A673 (cell line): ENCODE data around the gene ZNF446. TPM values are rescaled to one million over a fixed set of nuclear protein-coding genes. Genes with fewer than 3 reads are reported as not detected.
"Not testable (repeated sequence)": the region's sequence is repeated elsewhere in the genome, so short reads cannot be mapped to it uniquely, and the experiment has no call there.

Experiments
- BruUV-seq: library from RNA; stranded (reverse); fragments of 400-500 nt; replicated peaks from 2 replicates; lab custom pipeline; 2021; lab: Mats Ljungman, UMichigan
- CTCF ChIA-PET: fragments of 300-600 bp; sonication (Branson Sonifier 250); formaldehyde crosslinking; loops from one replicate; lab custom pipeline; 2022; ENCODE audit warnings: antibody characterized with exemption; lab: Charles Lee
- POLR2A ChIA-PET: fragments of 300-600 bp; sonication (Branson Sonifier 250); formaldehyde crosslinking; loops from one replicate; lab custom pipeline; 2022; ENCODE audit warnings: antibody characterized with exemption; ENCODE audit not compliant: low non-redundant PET; lab: Charles Lee
- DNase-seq: peaks from one replicate; pipeline ENCODE4 v3.0.0-alpha.2; 2015; ENCODE audit warnings: low spot score
- H3K27ac ChIP-seq: fragments of 200-600 bp; sonication (generic); 2 replicates; pipeline ENCODE4 v1.5.1; 2016; ENCODE audit warnings: mixed run types, low read depth, mild to moderate bottlenecking, mixed read lengths, antibody characterized with exemption, low read length; ENCODE audit not compliant: poor library complexity, severe bottlenecking
- H3K27me3 ChIP-seq: fragments of 200-600 bp; sonication (generic); replicated peaks from 2 replicates; pipeline ENCODE4 v1.6.1; 2017; ENCODE audit warnings: mixed run types, low read depth, mild to moderate bottlenecking, mixed read lengths, antibody characterized with exemption, low read length; ENCODE audit not compliant: insufficient read depth, poor library complexity
- H3K36me3 ChIP-seq: fragments of 200-600 bp; sonication (generic); 2 replicates; pipeline ENCODE4 v1.6.1; 2016; ENCODE audit warnings: mixed run types, mild to moderate bottlenecking, mixed read lengths, antibody characterized with exemption, low read length; ENCODE audit not compliant: insufficient read depth, poor library complexity, severe bottlenecking
- H3K4me1 ChIP-seq: fragments of 200-600 bp; sonication (generic); 2 replicates; pipeline ENCODE4 v1.6.1; 2017; ENCODE audit warnings: mixed run types, mild to moderate bottlenecking, mixed read lengths, antibody characterized with exemption, low read length; ENCODE audit not compliant: insufficient read depth, poor library complexity, severe bottlenecking
- H3K4me3 ChIP-seq: fragments of 200-600 bp; sonication (generic); 2 replicates; pipeline ENCODE4 v1.5.1; 2016; ENCODE audit warnings: low read depth, mixed run types, mild to moderate bottlenecking, mixed read lengths, low read length; ENCODE audit not compliant: poor library complexity, severe bottlenecking
- H3K9me3 ChIP-seq: fragments of 200-600 bp; sonication (generic); 2 replicates; pipeline ENCODE4 v1.6.1; 2016; ENCODE audit warnings: mixed run types, low read depth, mild to moderate bottlenecking, mixed read lengths, antibody characterized with exemption, low read length; ENCODE audit not compliant: poor library complexity, severe bottlenecking
- CTCF ChIP-seq: fragments of 300-800, 200-600 bp; sonication (generic); conservative IDR thresholded peaks from 2 replicates; pipeline ENCODE4 v1.5.1; 2017; ENCODE audit warnings: low read depth, mild to moderate bottlenecking, antibody characterized with exemption, low read length, moderate library complexity, mixed read lengths
- EZH2 ChIP-seq: fragments of 200-600 bp; sonication (generic); IDR thresholded peaks from 2 replicates; pipeline ENCODE4 v1.6.1; 2017; ENCODE audit warnings: borderline replicate concordance, low read depth, mild to moderate bottlenecking, mixed read lengths, antibody characterized with exemption, low read length; ENCODE audit not compliant: poor library complexity, severe bottlenecking
- intact Hi-C: fragments of 100-400 bp; cut with micrococcal nuclease; formaldehyde crosslinking; loops from one replicate; pipeline ENCODE4 v1.10.0; 2022; ENCODE audit not compliant: unreplicated experiment
- total RNA-seq: library from RNA; stranded (reverse); gene quantifications from 2 replicates; pipeline ENCODE4 v1.2.3, GENCODE V29; 2021

ZNF446 gene
- total RNA-seq, 1 experiment from 2014 or later = 7.7 TPM

DNA sequence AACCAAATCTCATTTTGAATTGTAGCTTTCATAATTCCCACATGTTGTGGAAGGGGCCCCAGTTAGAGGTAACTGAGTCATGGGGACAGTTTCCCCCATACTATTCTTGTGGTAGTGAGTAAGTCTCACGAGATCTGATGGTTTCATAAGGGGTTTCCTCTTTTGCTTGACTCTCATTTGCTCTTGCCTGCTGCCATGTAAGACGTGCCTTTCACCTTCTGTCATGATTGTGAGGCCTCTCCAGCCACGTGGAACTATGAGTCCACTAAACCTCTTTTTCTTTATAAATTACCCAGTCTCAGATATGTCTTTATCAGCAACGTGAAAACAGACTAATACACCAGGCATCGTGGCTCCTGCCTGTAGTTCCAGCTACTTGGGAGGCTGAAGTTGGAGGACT lies 26.2 kb upstream of the ZNF446 start:
- H3K4me3 ChIP-seq, H3K36me3 ChIP-seq, BruUV-seq, DNase-seq, intact Hi-C loops, H3K27me3 ChIP-seq, H3K27ac ChIP-seq, H3K4me1 ChIP-seq, H3K9me3 ChIP-seq: not testable (repeated sequence)
- POLR2A ChIA-PET = interaction anchor here (0.6 kb wide), 1 partner anchor 125 kb away, joined by 13 read pairs; no protein-coding TSS in a partner anchor
- CTCF ChIA-PET = interaction anchor here (0.6 kb wide), 1 partner anchor 946 kb away, joined by 3 read pairs; no protein-coding TSS in a partner anchor

- intact Hi-C loops = loop anchor here (1.0 kb wide), 1 partner anchor 11 kb away; the partner anchor contains the start of gene ZNF132
- Histone ChIP-seq H3K27ac (no peak overlapping the region), H3K4me3 (peak overlapping the region; percentile 81), H3K9me3 (no peaks in the 10 kb centered on the region), H3K36me3 (no peaks in the 10 kb centered on the region), H3K4me1 (no peaks in the 10 kb centered on the region), H3K27me3 (no peaks in the 10 kb centered on the region)
- DNase-seq = peak; percentile 21
- BruUV-seq = no TSS peak
- CTCF ChIA-PET = no interaction called here
- POLR2A ChIA-PET = interaction anchor here (0.6 kb wide), 1 partner anchor 10 kb away, joined by 3 read pairs; no protein-coding TSS in a partner anchor
- TF ChIP-seq EZH2 = no peak
- no peak for TF ChIP-seq CTCF
Observed at GRCh38 chr19:58450856-58451357, 25.2 kb upstream of the ZNF446 start.

DNA sequence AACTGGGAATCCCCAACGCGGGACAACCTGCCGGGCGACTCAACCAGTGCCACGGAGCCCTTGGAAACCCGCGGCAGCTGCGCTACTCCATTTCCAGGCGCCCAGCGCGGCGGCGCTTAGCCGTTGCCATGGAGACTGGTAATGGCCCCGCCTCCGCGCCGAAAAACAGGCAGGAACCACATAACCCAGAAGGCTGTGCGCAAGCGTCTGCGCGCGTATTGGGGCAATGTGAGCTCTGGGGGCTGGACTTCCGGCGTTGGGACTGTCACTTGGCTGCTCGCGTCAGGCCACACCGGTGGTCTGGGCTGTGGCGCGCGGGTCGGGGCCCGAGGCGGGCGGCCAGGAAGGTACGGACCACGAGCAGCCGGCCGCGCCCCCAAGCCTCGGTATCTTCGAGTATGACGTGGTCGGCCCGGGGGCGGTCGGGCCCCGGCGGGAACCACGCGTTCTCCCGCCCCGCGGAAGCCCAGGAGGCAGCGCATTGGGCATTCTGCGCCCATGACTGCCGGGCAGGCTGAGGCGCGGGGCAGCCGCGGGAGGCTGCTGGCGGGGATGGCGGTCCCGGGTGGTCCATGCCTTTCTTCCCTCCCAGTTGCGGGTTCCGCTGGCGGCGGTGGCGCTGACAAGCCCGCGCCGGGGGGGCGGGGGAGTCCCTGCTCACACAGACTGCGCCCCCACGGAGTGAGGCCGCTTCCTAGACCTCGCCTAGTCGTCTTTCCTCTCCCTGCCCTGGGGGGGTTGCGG lies 24.6 kb upstream of the ZNF446 start, which contains the start of gene ZNF324B:
ZNF324B (plus strand) TSS at position 265 of the 744 bp plus-strand sequence. CDS start 2,080 bp downstream, outside the sequence.
- CTCF ChIA-PET = no interaction called here
- no peaks in the 10 kb centered on the region for H3K4me1 ChIP-seq
- TF ChIP-seq EZH2 (no peak), CTCF (no peak)
- H3K4me3 ChIP-seq = peak within 1 kb of the TSS; percentile 81
- no peaks in the 10 kb centered on the region for H3K36me3 ChIP-seq
- no peaks in the 10 kb centered on the region for H3K27me3 ChIP-seq
- H3K27ac ChIP-seq = peak within 1 kb of the TSS; percentile 39
- BruUV-seq = no TSS peak
- no peaks in the 10 kb centered on the region for H3K9me3 ChIP-seq
- peak; percentile 99 for DNase-seq
- intact Hi-C loops = loop anchor here (1.0 kb wide), 1 partner anchor 11 kb away; the partner anchor contains the start of gene ZNF132
- POLR2A ChIA-PET = no interaction called here
